Measurements from ENCODE around the gene SLC22A3. TPM values are rescaled to one million over a fixed set of nuclear protein-coding genes. Genes with fewer than 3 reads are reported as not detected.

The SLC22A3 gene
- total RNA-seq, 1 experiment from 2014 or later = 0.07 TPM

- TF ChIP-seq CEBPB (IDR thresholded peaks at IDR 0.05; ENCODE audit: low read depth) (no peak), JUND (IDR thresholded peaks at IDR 0.05) (no peak), ZNF274 (IDR thresholded peaks at IDR 0.05; ENCODE audit: low read depth, low read length) (no peak), ELF1 (IDR thresholded peaks at IDR 0.05; ENCODE audit: borderline replicate concordance, low read depth) (no peak), FOSL1 (IDR thresholded peaks at IDR 0.05; ENCODE audit: low read depth) (no peak), YY1 (IDR thresholded peaks at IDR 0.05; ENCODE audit: extremely low read depth, insufficient replicate concordance, low read depth, low read length) (no peak), EGR1 (IDR thresholded peaks at IDR 0.05; ENCODE audit: low read depth) (no peak), CBX3 (IDR thresholded peaks at IDR 0.05; ENCODE audit: low read depth) (no peak), CTCF (IDR thresholded peaks at IDR 0.05 in 2 of 3, conservative IDR thresholded peaks at IDR 0.05 in 1 of 3; ENCODE audit: borderline replicate concordance in 1 of 3, insufficient read depth in 1 of 3, low read depth in 2 of 3, low read length in 2 of 3) (no peak), SP1 (IDR thresholded peaks at IDR 0.05; ENCODE audit: low read depth) (no peak), TCF7L2 (IDR thresholded peaks at IDR 0.05; ENCODE audit: borderline replicate concordance, extremely low read depth, insufficient read depth, insufficient read length) (no peak), SRF (IDR thresholded peaks at IDR 0.05; ENCODE audit: low read depth) (no peak), POLR2AphosphoS5 (IDR thresholded peaks at IDR 0.05; ENCODE audit: low read depth, low read length) (no peak), ZFX (IDR thresholded peaks at IDR 0.05) (no peak), MAX (IDR thresholded peaks at IDR 0.05) (no peak), POLR2A (IDR thresholded peaks at IDR 0.05; ENCODE audit: borderline replicate concordance, extremely low read depth, insufficient read depth, insufficient read length) (no peak)
- H3K4me1 ChIP-seq (ENCODE audit: control insufficient read depth in 1 of 2, insufficient read depth in 2 of 2, low read length in 2 of 2) = peaks cover 22 to 27% of the 10 kb centered on the region in 2 experiments
- POLR2A ChIA-PET = no interaction called here
- H4K20me1 ChIP-seq (ENCODE audit: insufficient read depth) = no peaks in the 10 kb centered on the region
- intact Hi-C loops (cut with micrococcal nuclease) = loop anchor here (10.0 kb wide), 1 partner anchor 699 kb away; the partner anchor contains the start of gene SOD2
- no peak overlapping the region for H3K9ac ChIP-seq (ENCODE audit: low read length)
- H3K4me3 ChIP-seq (replicated peaks in 1 of 2; ENCODE audit: low read depth in 1 of 2, low read length in 2 of 2) = no peak overlapping the region
- BruUV-seq (replicated peaks) = no TSS peak
- CTCF ChIA-PET = interaction anchor here (0.8 to 1.2 kb wide), 3 partner anchors 22 to 173 kb away, joined by 3 to 4 read pairs (median 3); no protein-coding TSS in a partner anchor
- H3K9me2 ChIP-seq (ENCODE audit: insufficient read depth) = no peaks in the 10 kb centered on the region
- H3K27ac ChIP-seq (ENCODE audit: low read depth, low read length) = no peak overlapping the region
- ATAC-seq = no peak
- no peaks in the 10 kb centered on the region for H3K27me3 ChIP-seq (ENCODE audit: insufficient read depth, low read length)
- no peaks in the 10 kb centered on the region for H3K9me3 ChIP-seq (ENCODE audit: control insufficient read depth in 1 of 2, insufficient read depth in 1 of 2, low read depth in 1 of 2, low read length in 2 of 2)
- RAD21 ChIA-PET (ENCODE audit: low non-redundant PET in 1 of 2, low total read pairs in 2 of 2, uncharacterized antibody in 2 of 2, unreplicated experiment in 2 of 2) = no interaction called here
- DNase-seq (ENCODE audit: low read depth, low spot score) = no peak
- no peaks in the 10 kb centered on the region for H3K36me3 ChIP-seq (ENCODE audit: control insufficient read depth in 1 of 2, insufficient read depth in 2 of 2, low read length in 2 of 2)
- H3K79me2 ChIP-seq (ENCODE audit: insufficient read depth, low read length) = no peaks in the 10 kb centered on the region
- no peak overlapping the region for H2AFZ ChIP-seq (ENCODE audit: low read depth, low read length, poor library complexity, severe bottlenecking)
- H3K4me2 ChIP-seq (ENCODE audit: low read length) = no peak overlapping the region
Observed at GRCh38 chr6:160393891-160394653, 45.9 kb downstream of the SLC22A3 start.
